H1 (cell line): ENCODE data around the gene SIN3B. TPM values are rescaled to one million over a fixed set of nuclear protein-coding genes. Genes with fewer than 3 reads are reported as not detected.

Experiments used
- HDAC2 ChIP-seq, 2 experiments: fragments of 300-600 bp in 1 of 2; sonication (generic) in 1 of 2; IDR thresholded peaks; 2 replicates each; pipeline ENCODE4 v1.6.1; 2011 to 2012; ENCODE audit warnings: low read depth in 2 of 2, low read length in 2 of 2, mild to moderate bottlenecking in 2 of 2, moderate library complexity in 2 of 2, borderline replicate concordance in 1 of 2, inconsistent platforms in 1 of 2
- RAD21 ChIP-seq, 2 experiments: IDR thresholded peaks in 1 of 2; conservative IDR thresholded peaks in 1 of 2; 2 replicates each; pipeline ENCODE4 v1.6.1; 2011; ENCODE audit warnings: low read depth in 2 of 2, low read length in 2 of 2, improper control_type of control experiment in 1 of 2, inconsistent platforms in 1 of 2, mild to moderate bottlenecking in 1 of 2, moderate library complexity in 1 of 2
- polyA plus RNA-seq, 7 experiments: library from polyadenylated mRNA; depleted of rRNA in 3 of 7; stranded (reverse) in 5 of 7; unstranded in 2 of 7; fragments of >200 nt in 5 of 7; fragments of 200-250 nt in 2 of 7; gene quantifications; 1 replicate in 5 of 7; 2 replicates in 1 of 7; 4 replicates in 1 of 7; pipeline versions ENCODE4 v1.2.1 to v1.2.3, GENCODE V29; 2011 to 2013; ENCODE audit warnings: missing spikeins in 2 of 7, mixed read lengths in 2 of 7
- total RNA-seq: library from RNA; stranded (reverse); fragmentation: NEBNext Ultra II Directional; extraction: Animal tissue kit (Norgen Biotek cat#: 25700); gene quantifications from 2 replicates; pipeline ENCODE4 v1.2.1, GENCODE V29; 2021
- TF ChIP-seq, protein P1 (sequence below), 3 experiments: IDR thresholded peaks; 1 replicate in 2 of 3; 2 replicates in 1 of 3; pipeline versions ENCODE4 v1.5.1 to v1.6.1; 2011; ENCODE audit warnings: low read length in 3 of 3, mild to moderate bottlenecking in 3 of 3, inconsistent platforms in 2 of 3, low read depth in 1 of 3, moderate library complexity in 1 of 3; ENCODE audit not compliant: insufficient read depth in 1 of 3; ENCODE audit errors: control extremely low read depth in 1 of 3

SIN3B gene
- total and polyA plus RNA-seq, 2 of the 8 experiments (the other 6 are each of a cell fraction or from before 2014, with no cell fraction given), result 29.5 to 71.1 TPM

- no peak for TF ChIP-seq HDAC2 (IDR thresholded peaks at IDR 0.05; ENCODE audit: borderline replicate concordance in 1 of 2, low read depth in 2 of 2, low read length in 2 of 2)
- no peak for TF ChIP-seq RAD21 (IDR thresholded peaks at IDR 0.05 in 1 of 2, conservative IDR thresholded peaks at IDR 0.05 in 1 of 2; ENCODE audit: low read depth in 2 of 2, low read length in 2 of 2)
- TF ChIP-seq, protein P1, sequence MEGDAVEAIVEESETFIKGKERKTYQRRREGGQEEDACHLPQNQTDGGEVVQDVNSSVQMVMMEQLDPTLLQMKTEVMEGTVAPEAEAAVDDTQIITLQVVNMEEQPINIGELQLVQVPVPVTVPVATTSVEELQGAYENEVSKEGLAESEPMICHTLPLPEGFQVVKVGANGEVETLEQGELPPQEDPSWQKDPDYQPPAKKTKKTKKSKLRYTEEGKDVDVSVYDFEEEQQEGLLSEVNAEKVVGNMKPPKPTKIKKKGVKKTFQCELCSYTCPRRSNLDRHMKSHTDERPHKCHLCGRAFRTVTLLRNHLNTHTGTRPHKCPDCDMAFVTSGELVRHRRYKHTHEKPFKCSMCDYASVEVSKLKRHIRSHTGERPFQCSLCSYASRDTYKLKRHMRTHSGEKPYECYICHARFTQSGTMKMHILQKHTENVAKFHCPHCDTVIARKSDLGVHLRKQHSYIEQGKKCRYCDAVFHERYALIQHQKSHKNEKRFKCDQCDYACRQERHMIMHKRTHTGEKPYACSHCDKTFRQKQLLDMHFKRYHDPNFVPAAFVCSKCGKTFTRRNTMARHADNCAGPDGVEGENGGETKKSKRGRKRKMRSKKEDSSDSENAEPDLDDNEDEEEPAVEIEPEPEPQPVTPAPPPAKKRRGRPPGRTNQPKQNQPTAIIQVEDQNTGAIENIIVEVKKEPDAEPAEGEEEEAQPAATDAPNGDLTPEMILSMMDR (IDR thresholded peaks at IDR 0.05; ENCODE audit: control extremely low read depth in 1 of 3, insufficient read depth in 1 of 3, low read depth in 1 of 3, low read length in 3 of 3), result no peak
These were observed 46.5 kb upstream of the SIN3B start (continued) for GRCh38 chr19:16782719-16783118.
